Cerebellar nuclear complex (tissue), 1 donor: ENCODE measurements around the gene CACNG4.
"Not testable (repeated sequence)": the region's sequence is repeated elsewhere in the genome, so short reads cannot be mapped to it uniquely, and the experiment has no call there.

ENCODE experiments used
- DNase-seq, 2 experiments: peaks; one replicate each; lab custom pipeline; 2025; lab: John Stamatoyannopoulos, UW

The CACNG4 gene

GRCh38 chr17:67018471-67019434, 54.2 kb downstream of the CACNG4 start:
- DNase-seq: no peak

DNA sequence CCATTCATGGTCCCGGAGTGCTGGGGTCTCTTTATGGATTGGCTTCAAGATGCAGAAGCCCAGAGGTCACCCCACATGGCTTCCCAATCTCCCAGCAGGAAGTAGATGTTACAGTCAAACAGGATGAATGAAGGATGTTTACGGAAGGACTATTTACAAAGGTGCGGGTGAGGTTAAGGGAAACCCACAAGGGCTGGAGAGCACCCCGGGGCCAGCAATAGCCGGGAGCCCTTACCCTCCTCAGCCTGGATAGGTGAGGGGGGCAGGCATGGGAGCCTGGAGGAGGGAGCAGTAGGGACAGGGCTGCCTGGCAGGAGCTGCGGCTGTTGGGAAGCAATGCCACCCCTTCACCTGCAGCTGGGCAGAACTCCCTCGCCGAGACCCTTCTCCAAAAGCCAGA, 55.3 kb downstream of the CACNG4 start:
- no peak for DNase-seq

- DNase-seq: no peak
These were observed 55.8 kb downstream of the CACNG4 start for GRCh38 chr17:67020293-67020766.

GRCh38 chr17:67021196-67021595, 56.7 kb downstream of the CACNG4 start:
- DNase-seq: no peak

- no peak for DNase-seq
These were observed 57.4 kb downstream of the CACNG4 start for GRCh38 chr17:67021743-67022450.

- DNase-seq: no peak
These were observed 57.9 kb downstream of the CACNG4 start for GRCh38 chr17:67022451-67022810.

GRCh38 chr17:67024736-67025135, 60.2 kb downstream of the CACNG4 start:
- DNase-seq: no peak

- DNase-seq: no peak
These were observed 60.8 kb downstream of the CACNG4 start for GRCh38 chr17:67025216-67025792.

- no peak for DNase-seq
These were observed 61.8 kb downstream of the CACNG4 start for GRCh38 chr17:67026341-67026740.

- DNase-seq: no peak
These were observed 62.6 kb downstream of the CACNG4 start for GRCh38 chr17:67027031-67027628.

- no peak for DNase-seq
These were observed 66.1 kb downstream of the CACNG4 start for GRCh38 chr17:67030641-67031040.

GRCh38 chr17:67032382-67032781, 67.9 kb downstream of the CACNG4 start:
- no peak for DNase-seq

- DNase-seq: no peak
These were observed 68.5 kb downstream of the CACNG4 start for GRCh38 chr17:67032985-67033384.

DNA sequence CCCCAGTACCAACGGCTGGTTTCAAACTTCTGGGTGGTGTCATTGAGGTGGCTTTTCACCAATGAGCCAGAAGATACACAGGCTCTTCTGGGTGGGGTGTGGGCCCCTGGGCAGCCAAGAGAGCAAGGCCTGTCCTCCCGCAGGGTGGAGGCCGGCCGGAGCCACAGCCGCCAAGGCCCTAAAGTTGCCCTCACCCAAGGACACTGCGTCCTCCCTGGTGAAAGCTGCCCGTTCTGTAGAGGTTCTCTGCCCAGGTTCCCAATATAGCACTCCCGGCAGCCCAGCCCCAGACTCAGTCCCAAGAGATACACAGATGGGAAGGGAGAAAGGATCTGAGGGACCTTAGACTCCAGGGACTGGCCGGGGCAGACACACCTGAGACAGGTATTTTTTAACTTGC, 69.1 kb downstream of the CACNG4 start:
- no peak for DNase-seq

GRCh38 chr17:67035131-67036083, 70.9 kb downstream of the CACNG4 start:
- DNase-seq: no peak

GRCh38 chr17:67038861-67039365, 74.4 kb downstream of the CACNG4 start:
- no peak for DNase-seq

DNA sequence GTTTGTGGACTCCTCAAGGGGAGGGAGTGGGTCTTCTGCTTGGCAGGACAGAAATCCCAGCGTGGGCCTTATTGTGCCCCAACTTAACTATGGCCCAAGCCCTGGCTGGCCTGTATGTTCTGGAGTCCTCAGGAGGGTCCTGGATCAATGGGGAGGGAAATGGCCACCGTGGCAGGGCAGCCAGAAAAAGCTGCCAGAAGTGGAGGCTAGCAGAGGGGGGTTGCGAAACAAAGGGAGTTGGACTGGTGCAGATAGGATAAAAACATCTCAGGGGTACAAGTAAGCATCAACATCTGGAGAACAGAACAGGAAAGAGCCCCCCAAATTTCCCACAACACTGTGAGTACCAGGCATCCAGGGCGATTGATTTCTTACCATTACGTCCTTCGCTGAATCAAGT, 76.1 kb downstream of the CACNG4 start:
- DNase-seq: no peak

DNA sequence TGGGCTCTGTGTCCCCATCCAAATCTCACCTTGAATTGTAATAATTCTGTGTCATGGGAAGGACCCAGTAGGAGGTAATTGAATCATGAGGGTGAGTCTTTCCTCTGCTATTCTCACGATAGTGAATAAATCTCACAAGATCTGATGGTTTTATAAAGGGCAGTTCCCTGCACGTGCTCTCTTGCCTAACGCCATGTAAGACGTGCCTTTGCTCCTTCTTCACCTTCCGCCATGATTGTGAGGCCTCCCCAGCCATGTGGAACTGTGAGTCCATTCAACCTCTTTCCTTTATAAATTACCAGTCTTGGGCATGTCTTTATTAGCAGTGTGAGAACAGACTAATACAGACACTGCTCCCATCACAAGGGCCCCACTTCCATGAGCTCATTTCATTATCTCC, 76.6 kb downstream of the CACNG4 start:
- not testable (repeated sequence) for DNase-seq

DNA sequence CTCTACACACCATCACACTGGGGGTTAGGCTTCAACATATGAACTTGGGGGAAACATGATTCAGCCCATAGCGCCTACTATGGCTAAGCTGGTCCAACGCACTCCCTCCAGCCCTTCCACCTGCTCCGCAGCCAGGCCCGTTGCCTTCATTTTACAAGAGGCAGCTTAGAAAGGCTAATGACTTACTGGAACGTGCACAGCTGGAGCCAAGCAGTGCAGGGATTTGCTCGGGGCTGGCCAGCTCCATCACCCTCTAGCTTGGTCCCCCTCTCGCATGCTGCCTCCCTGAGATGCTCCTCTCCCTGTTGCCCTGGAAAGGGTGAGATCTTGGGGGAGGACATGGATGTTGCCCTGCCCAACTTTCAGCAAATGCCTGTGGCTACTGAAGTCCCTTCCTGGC, 77.0 kb downstream of the CACNG4 start:
- DNase-seq: no peak

DNA sequence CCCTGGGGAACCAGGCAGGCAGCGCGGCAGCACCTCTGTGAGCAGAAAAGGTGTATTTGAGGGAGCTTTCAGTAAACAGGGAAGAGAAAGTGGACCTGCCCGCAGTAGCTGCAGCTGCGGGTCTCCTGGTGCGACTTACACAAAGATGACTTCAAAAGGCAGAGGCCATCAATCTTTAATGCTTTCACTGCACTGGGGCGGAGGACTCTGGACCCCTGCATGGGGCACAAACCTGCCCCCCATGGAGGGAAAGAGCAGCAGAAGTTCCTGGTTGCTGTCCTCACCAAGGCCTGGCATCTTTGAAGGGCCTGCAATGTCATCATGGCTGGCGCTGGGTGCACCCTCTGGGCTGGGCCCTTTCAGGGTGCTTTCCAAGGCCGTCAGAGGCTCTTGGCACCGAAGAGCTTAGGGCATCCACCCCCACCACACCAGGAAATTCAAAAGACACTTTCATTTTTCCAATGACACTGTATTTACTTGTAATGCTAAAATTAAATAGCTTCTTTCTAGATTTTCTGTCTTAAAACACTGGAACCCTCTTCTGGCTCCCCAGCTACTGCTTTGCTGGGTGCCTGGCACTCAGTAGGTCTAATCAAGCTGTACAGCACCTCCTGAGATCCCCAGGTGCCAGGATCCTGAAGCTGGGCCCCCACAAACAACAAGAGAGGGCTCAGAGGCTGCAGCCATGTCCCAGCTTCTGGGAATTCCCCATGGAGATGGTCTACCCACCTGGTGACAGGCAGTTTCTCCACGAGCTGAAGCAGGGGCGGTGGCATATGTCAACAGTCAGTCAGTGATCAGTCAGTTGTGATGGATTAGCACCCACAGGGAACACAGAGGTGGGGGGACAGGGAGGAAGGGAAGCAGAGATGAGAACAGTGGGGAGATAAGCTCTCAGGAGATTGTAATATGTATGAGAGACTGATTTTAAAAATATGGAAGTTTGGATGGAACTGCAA, 77.7 kb downstream of the CACNG4 start:
- DNase-seq: no peak
